Neural progenitor cell (in vitro differentiated cells): ENCODE results near the gene TRPM3. TPM values are rescaled to one million over a fixed set of nuclear protein-coding genes. Genes with fewer than 3 reads are reported as not detected.

Experiments
- DNase-seq: peaks from one replicate; pipeline ENCODE4 v3.0.0-alpha.2; 2016; ENCODE audit warnings: low spot score
- H2AFZ ChIP-seq: fragments of 200-600 bp; sonication (generic); replicated peaks from 2 replicates; pipeline ENCODE4 v1.6.1; 2016; ENCODE audit warnings: antibody characterized with exemption
- H3F3A ChIP-seq: fragments of 200-600 bp; sonication (generic); 2 replicates; pipeline ENCODE4 v1.6.1; 2016; ENCODE audit warnings: antibody characterized with exemption, low read depth
- H3K27ac ChIP-seq: fragments of 200-600 bp; sonication (generic); 2 replicates; pipeline ENCODE4 v1.5.1; 2016; ENCODE audit warnings: mild to moderate bottlenecking
- H3K27me3 ChIP-seq: fragments of 200-600 bp; sonication (generic); 2 replicates; pipeline ENCODE4 v1.6.1; 2016; ENCODE audit warnings: mild to moderate bottlenecking, moderate library complexity
- H3K36me3 ChIP-seq: fragments of 200-600 bp; sonication (generic); 2 replicates; pipeline ENCODE4 v1.5.1; 2016
- H3K4me1 ChIP-seq: fragments of 200-600 bp; sonication (generic); 2 replicates; pipeline ENCODE4 v1.6.1; 2016; ENCODE audit warnings: mixed run types
- H3K4me2 ChIP-seq: fragments of 200-600 bp; sonication (generic); 2 replicates; pipeline ENCODE4 v1.6.1; 2016
- H3K4me3 ChIP-seq: fragments of 200-600 bp; sonication (generic); 2 replicates; pipeline ENCODE4 v1.5.1; 2016
- H3K79me2 ChIP-seq: fragments of 200-600 bp; sonication (generic); 2 replicates; pipeline ENCODE4 v1.6.1; 2016; ENCODE audit warnings: low read depth
- H3K9ac ChIP-seq: fragments of 200-600 bp; sonication (generic); 2 replicates; pipeline ENCODE4 v1.6.1; 2016
- H3K9me3 ChIP-seq: fragments of 200-600 bp; sonication (generic); 2 replicates; pipeline ENCODE4 v1.5.1; 2016; ENCODE audit warnings: low read depth
- H4K20me1 ChIP-seq: fragments of 200-600 bp; sonication (generic); 2 replicates; pipeline ENCODE4 v1.6.1; 2016; ENCODE audit warnings: low read depth
- H3K27ac Mint-ChIP-seq: 3 replicates; pipeline ENCODE4 v1.8.0; 2021; ENCODE audit warnings: mixed read lengths
- H3K27me3 Mint-ChIP-seq: 2 replicates; pipeline ENCODE4 v1.8.0; 2022; ENCODE audit warnings: low read depth, mild to moderate bottlenecking, inconsistent platforms, moderate library complexity, mixed read lengths; ENCODE audit not compliant: insufficient read depth
- H3K36me3 Mint-ChIP-seq: 3 replicates; pipeline ENCODE4 v1.8.0; 2021; ENCODE audit warnings: mixed read lengths
- H3K4me1 Mint-ChIP-seq: 3 replicates; pipeline ENCODE4 v1.8.0; 2021; ENCODE audit warnings: mixed read lengths
- H3K4me3 Mint-ChIP-seq: 3 replicates; pipeline ENCODE4 v1.8.0; 2021; ENCODE audit warnings: mild to moderate bottlenecking, moderate library complexity, mixed read lengths
- H3K9me3 Mint-ChIP-seq: 3 replicates; pipeline ENCODE4 v1.8.0; 2020; ENCODE audit warnings: mixed read lengths
- CTCF ChIP-seq: fragments of 200-600 bp; sonication (generic); IDR thresholded peaks from 2 replicates; pipeline ENCODE4 v1.5.1; 2017; ENCODE audit warnings: antibody characterized with exemption, mild to moderate bottlenecking
- EZH2 ChIP-seq: fragments of 200-600 bp; sonication (generic); IDR thresholded peaks from 2 replicates; pipeline ENCODE4 v1.6.1; 2017; ENCODE audit warnings: antibody characterized with exemption, mild to moderate bottlenecking, moderate library complexity
- EZH2phosphoT487 ChIP-seq: fragments of 200-600 bp; sonication (generic); IDR thresholded peaks from 2 replicates; pipeline ENCODE4 v1.6.1; 2017; ENCODE audit warnings: antibody characterized with exemption
- total RNA-seq: library from RNA; depleted of rRNA; stranded (reverse); fragments of >200 nt; gene quantifications from 2 replicates; pipeline ENCODE4 v1.2.3, GENCODE V29; 2015; ENCODE audit warnings: low replicate concordance

The TRPM3 gene
- total RNA-seq, 1 donor from 2014 or later: 37.2 TPM

GRCh38 chr9:70551801-70552200 lies 569.6 kb downstream of the TRPM3 start:
- Mint-ChIP-seq H3K9me3 (no peaks in the 10 kb centered on the region), H3K27ac (no peak overlapping the region), H3K4me3 (no peak overlapping the region), H3K27me3 (peaks cover 2% of the 10 kb centered on the region), H3K36me3 (peaks cover 16% of the 10 kb centered on the region), H3K4me1 (peaks cover 31% of the 10 kb centered on the region)
- no peaks in the 10 kb centered on the region for H3K27me3 ChIP-seq
- no peak overlapping the region for H3K4me2 ChIP-seq
- H4K20me1 ChIP-seq: no peaks in the 10 kb centered on the region
- no peaks in the 10 kb centered on the region for H3K36me3 ChIP-seq
- peaks cover 19% of the 10 kb centered on the region for H3K4me1 ChIP-seq
- H3K9ac ChIP-seq: no peak overlapping the region
- TF ChIP-seq EZH2 (no peak), EZH2phosphoT487 (no peak), CTCF (no peak)
- peaks cover 13% of the 10 kb centered on the region for H3F3A ChIP-seq
- H3K27ac ChIP-seq: no peak overlapping the region
- DNase-seq: no peak
- H3K79me2 ChIP-seq: no peaks in the 10 kb centered on the region
- H3K9me3 ChIP-seq: no peaks in the 10 kb centered on the region
- no peak overlapping the region for H3K4me3 ChIP-seq
- no peak overlapping the region for H2AFZ ChIP-seq

GRCh38 chr9:70551396-70551795 lies 570.0 kb downstream of the TRPM3 start:
- peaks cover 31% of the 10 kb centered on the region for H3K4me1 Mint-ChIP-seq
- Histone ChIP-seq H3K4me1 (peaks cover 20% of the 10 kb centered on the region), H3K36me3 (no peaks in the 10 kb centered on the region), H2AFZ (no peak overlapping the region), H3F3A (peaks cover 13% of the 10 kb centered on the region), H3K4me2 (no peak overlapping the region), H4K20me1 (no peaks in the 10 kb centered on the region), H3K27ac (no peak overlapping the region), H3K79me2 (no peaks in the 10 kb centered on the region), H3K4me3 (no peak overlapping the region), H3K27me3 (no peaks in the 10 kb centered on the region), H3K9ac (no peak overlapping the region), H3K9me3 (no peaks in the 10 kb centered on the region)
- no peak for DNase-seq
- H3K27me3 Mint-ChIP-seq: peaks cover 2% of the 10 kb centered on the region
- no peak overlapping the region for H3K4me3 Mint-ChIP-seq
- no peak overlapping the region for H3K27ac Mint-ChIP-seq
- TF ChIP-seq CTCF (no peak), EZH2phosphoT487 (no peak), EZH2 (no peak)
- H3K36me3 Mint-ChIP-seq: peaks cover 16% of the 10 kb centered on the region
- H3K9me3 Mint-ChIP-seq: no peaks in the 10 kb centered on the region

GRCh38 chr9:70549926-70550325 lies 571.5 kb downstream of the TRPM3 start:
- H3K27ac Mint-ChIP-seq: no peak overlapping the region

More at GRCh38 chr9:70549926-70550325, 571.5 kb downstream of the TRPM3 start:
- Mint-ChIP-seq H3K36me3 (peaks cover 16% of the 10 kb centered on the region), H3K4me1 (peaks cover 22% of the 10 kb centered on the region), H3K27me3 (peaks cover 2% of the 10 kb centered on the region), H3K4me3 (no peak overlapping the region), H3K9me3 (no peaks in the 10 kb centered on the region)
- no peak overlapping the region for H3K9ac ChIP-seq
- no peaks in the 10 kb centered on the region for H3K36me3 ChIP-seq
- no peaks in the 10 kb centered on the region for H3K27me3 ChIP-seq
- no peak overlapping the region for H3K27ac ChIP-seq
- H3K4me3 ChIP-seq: no peak overlapping the region
- peaks cover 13% of the 10 kb centered on the region for H3F3A ChIP-seq
- DNase-seq: no peak
- no peaks in the 10 kb centered on the region for H4K20me1 ChIP-seq
- TF ChIP-seq EZH2 (no peak), EZH2phosphoT487 (no peak), CTCF (no peak)
- H3K4me2 ChIP-seq: no peak overlapping the region
- H3K79me2 ChIP-seq: no peaks in the 10 kb centered on the region
- H2AFZ ChIP-seq: no peak overlapping the region
- no peaks in the 10 kb centered on the region for H3K9me3 ChIP-seq
- H3K4me1 ChIP-seq: peaks cover 24% of the 10 kb centered on the region
